GM18861 (cell line): Measurements from ENCODE around the gene PCNX1.
"Not testable (repeated sequence)": the region's sequence is repeated elsewhere in the genome, so short reads cannot be mapped to it uniquely, and the experiment has no call there.

Experiments
- ATAC-seq: cut with Tn5 transposase; IDR thresholded peaks from one replicate; pipeline ENCODE4 v1.9.1; 2021; ENCODE audit not compliant: unreplicated experiment

Gene PCNX1

DNA sequence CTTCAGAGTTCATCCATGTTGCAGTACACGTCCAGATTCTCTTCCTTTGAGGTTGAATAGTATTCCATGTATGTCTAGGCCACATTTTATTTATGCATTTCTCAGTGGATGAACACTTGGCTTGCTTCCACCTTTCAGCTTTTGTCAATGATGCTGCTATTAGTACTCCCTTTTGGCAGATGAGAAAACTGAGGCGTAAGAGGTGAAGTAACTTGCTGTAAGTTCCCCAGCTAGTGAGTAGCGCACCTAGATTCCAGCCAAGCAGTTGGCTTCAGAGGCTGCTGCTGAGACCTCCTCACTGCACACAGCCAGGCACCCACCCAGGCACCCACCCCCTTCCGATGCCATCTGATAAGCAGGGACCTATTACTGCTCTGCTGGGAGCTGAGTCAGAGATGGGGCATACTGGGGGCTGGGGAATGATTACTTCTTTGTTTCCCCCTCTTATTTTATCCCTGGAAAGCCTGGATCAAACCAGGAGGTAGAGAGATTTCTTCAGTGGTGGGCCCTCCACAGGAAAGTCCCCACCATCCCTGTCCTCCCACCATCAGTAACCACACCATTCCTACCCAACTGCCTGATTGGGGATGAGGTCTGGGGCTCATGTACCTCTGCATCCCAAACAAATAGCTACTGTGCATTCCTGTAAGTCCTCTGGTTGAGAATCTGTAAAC is 234.6 kb downstream of the PCNX1 start:
- no peak for ATAC-seq

DNA sequence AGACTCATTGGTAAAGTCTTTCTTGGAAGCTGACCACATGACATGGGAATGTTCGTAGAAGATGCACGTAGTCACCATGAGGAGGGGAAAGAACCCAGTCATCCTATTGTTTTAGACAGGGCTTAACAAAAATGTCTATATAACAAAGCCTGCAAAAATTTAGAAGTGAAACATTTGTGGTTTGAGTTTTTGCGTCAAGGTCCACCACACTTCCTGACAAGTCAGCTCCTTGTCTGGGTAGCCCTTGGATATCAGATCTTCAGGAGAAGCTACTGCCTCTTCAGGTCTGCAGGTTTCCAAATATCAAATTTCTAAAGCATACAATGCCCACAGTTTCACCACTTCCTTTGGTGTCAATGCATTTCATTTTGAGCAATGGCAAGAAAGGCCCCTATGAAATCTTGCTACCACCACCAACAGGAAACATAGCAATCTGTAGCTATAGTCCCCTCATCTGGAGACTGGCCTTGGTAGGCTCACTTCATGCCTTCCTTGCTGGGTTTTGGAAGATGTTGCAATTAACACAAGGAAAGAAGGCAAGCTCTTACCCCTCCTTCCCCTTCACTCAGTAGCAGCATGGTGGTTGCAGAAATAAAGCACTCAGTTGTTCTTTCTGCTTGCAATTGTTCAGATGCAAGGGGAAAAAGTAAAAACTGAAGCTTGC is 235.2 kb downstream of the PCNX1 start:
- ATAC-seq = no peak

DNA sequence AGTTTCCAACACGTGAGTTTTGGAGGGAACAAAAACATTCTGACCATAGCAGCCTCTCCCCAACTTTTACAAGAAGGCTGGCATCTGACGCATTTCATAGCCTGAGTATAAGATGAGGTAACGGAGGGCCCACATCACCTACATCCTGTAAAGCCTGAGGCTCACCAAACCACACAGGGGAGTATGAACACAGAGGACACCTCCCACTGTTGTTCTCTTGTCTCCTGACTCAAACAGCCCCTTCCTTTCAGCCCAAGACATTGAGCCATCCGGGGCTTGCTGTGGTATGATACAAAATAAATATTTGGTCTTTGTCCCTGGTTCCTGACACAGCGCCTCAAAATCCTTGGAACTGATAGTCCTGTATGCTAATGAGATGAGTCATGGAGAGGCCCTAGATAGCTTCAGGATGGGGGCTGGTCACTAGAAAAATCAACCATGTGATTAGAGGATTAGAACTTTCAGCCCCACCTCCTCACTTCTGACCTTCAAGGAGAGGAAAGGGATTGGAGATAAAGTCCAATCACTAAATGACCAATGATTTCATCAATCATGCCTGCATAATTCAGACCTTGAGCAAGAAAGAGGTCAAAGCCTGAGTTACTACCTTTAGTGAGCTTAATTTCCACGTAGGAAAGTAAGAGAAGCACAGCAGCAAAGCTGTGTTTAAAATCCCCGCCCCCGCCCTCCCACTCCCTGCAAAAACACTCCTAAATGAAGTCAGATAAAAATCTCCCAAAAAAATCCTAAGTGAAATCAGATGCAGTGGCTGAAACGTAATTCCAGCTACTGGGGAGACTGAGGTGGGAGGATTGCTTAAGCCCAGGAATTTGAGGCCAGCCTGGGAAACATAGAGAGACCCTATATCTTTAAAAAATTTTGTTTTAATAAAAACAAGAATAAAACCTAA is 236.4 kb downstream of the PCNX1 start:
- no peak for ATAC-seq

DNA sequence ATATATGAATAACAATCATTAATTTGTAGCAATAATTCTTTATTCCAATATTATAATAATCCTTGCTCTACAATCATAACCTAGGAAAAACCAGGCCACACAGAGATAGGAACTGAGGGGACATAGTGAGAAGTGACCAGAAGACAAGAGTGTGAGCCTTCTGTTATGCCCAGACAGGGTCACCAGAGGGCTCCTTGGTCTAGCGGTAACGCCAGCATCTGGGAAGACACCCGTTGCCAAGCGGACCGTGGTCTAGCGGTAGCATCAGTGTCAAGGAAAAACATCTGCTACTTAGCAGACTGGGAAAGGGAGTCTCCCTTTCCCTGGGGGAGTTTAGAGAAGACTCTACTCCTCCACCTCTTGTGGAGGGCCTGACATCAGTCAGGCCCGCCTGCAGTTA is 240.1 kb downstream of the PCNX1 start:
- not testable (repeated sequence) for ATAC-seq

DNA sequence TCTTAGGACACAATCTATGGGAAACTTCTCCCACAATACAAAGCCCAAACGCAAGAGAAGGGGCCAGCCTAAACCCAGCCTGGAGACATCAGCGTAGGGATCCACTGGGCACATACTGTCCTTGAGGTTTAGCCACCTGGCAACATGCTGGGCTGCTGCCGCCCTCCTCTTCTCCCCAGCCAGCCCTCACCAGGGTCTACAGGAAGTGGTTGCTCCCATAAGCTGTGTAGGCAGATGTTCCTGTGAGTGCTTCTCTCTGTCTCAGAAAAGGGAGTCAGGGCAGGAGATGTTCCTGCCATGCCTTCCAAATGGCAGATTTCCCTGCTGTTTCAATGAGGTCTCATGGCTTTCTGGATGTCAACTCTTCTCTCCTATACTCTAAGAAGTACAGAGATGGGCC is 241.4 kb downstream of the PCNX1 start:
- no peak for ATAC-seq

DNA sequence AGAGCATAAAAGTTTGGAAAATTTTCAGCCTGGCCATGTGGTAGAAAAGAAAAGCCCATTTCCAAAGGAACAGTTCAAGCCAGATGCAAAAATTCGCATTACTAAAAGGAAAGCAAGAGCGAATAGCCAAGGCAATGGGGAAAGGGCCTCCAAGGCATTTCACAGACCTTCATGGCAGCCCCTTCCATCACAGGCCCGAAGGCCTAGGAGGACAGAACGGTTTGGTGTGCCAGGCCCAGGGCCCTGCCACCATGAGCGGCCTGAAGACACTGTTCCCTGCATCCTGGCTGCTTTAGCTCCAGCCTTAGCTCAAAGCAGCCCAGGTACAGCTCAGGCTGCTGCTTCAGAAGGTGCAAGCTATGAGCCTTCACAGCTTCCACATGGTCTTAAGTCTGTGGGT is 243.5 kb downstream of the PCNX1 start:
- ATAC-seq = no peak

DNA sequence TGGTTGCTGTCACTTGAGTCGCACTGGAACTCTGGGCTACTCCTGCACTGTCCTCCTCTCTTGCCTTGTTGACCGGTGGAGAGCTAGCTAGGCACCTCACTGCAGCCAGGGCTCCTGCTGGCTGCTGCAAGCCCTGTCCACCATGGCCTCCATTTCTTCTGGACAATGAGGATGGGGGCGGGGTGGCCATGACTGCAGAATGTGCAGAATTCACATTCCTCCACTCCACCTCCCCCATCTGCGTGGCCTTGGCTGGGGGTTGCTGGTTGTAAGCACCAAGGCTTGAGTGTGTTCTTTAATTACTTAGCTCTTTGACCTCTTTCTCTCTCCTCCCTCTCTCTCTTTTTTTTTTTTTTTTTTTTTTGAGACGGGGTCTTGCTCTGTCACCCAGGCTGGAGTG is 248.5 kb downstream of the PCNX1 start:
- no peak for ATAC-seq

DNA sequence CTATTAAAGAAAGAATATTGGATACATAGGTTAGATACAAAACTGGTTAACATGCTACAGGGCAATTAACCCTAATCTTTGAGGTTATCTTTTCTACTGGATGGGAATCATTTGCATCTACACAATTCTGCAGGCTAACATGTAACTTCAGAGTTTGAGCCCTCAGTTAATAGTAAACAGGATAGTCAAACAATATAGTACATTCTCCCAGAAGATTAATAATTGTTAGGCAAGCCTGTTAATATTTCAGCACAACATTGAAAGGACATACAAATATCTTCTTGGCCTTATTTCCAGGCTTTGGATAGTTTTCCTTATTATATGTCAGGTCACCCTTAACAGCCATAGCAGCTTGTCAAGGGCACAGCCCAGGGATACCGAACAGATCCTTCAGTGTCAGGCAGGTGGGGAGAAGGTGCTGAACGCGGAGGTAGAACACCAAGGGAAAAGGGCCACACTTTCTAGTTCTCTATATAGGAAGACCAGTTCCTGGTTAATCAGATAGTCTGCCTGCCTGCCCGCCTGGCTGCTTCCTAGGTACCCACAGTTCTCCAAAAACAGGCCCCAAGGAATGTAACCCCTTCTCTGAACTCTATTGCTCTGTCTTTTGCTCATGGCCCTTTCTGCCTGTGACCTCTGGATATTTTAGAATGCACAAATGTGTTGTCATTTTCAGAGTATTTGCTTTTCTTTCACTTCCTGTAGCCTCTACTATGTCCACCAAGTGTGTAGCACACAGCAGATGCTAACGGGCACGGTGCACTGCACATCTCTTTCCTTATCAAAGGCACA is 256.0 kb downstream of the PCNX1 start:
- no peak for ATAC-seq

DNA sequence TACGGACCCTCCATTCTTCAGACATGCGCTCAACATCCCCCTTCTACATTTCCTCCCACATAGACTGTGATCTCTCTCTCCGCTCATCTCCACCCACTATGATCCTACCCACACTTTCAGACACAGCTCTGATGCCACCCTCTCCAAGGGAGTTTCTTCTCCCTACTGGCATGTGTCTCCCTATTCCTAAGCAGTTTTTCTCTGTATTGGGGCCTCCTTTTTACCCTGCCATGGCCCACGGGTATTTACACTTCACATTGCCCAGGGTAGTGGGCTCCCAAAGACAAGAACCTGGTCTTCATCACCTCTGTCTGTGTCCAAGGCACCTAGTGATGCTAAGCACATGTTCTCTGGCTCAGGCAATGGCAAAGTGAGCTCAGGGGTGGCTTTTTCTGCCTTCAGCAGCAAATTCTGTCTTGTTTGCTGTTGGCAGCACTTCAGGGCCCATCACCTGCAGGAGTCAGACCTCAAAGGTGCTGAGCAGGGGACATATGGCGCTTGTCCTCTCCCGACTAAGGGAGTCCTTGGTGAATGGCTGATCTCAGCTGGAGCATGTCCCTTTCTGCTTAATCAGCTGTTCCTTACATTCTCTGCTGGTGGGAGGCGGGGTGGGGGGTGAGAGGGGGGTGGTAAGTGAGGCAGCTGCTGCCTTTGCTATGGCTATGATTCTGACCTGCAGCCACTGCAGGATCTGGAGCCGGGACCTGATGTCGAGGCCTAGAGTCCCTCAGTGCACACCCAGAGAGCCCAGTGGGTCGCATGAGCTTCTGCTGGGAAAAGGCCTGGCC is 256.8 kb downstream of the PCNX1 start:
- ATAC-seq = no peak
